Stimulated activated CD4-positive, alpha-beta T cell treated with anti-CD3 and anti-CD28 coated beads, Interleukin-4, amount 100 ng/mL, for 24 hours (primary cell): ENCODE results near the gene CHST4.
"Not testable (repeated sequence)": the region's sequence is repeated elsewhere in the genome, so short reads cannot be mapped to it uniquely, and the experiment has no call there.

Experiments
- DNase-seq: peaks from one replicate; pipeline ENCODE4 v3.0.0-alpha.2; 2020

CHST4 gene

DNA sequence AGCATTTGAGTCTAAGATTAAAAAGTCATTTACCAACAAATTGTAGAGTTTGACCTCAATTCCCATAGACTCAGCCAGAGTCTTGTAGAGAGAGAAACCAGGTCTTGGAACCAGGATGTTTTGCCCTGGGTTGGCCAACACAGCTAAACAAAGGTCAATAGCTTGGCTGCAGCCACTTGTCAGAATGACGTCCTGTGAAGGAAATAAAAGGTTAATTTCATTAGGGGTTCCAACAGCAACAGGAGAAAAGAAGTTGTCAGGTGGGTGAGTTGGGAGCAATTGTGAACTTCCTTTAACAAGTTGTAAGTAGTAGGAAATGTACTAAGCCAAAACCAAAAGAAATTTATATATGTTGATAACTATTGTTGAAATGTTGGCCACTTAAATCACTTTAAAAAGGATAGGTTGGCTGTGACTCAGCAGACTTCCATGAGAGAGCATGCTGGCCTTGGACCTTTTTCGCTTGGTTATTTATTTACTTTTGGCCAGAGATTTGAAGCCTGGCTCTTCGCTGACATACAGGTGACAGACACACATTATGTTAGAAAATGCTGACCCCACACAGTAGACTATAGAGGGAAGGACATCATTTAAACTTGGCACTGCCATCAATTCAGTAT is 46.4 kb downstream of the CHST4 start:
- no peak for DNase-seq

DNA sequence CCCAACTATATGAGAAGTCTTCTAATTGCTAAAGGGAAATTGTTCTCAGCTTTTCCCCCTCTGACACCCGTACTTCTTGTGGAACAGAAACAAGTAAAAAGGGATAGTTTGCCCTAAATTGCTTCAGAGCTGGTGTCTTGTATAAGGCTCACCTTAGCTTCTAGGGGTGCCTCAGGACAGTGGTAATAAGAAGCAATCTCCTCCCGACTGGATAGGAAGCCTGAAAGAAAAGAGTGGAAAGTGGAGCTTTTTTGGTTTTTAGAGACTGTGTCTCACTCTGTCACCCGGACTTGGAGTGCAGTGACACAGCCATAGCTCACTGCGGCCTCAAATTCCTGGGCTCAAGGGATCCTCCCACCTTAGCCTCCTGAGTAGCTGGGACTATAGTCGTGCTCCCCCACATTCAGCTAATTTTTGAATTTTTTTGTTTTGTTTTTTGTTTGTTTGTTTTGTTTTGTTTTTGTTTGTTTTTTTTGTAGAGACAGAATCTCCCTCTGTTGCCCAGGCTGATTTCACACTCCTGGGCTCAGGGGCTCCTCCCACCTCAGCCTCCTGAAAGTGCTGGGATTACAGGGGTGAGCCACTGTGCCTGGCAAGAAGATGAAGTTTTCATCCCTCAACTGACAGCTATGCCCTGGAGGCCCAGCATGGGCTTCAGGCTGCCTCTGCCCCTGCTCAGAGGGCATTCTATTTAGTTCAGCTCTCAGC is 47.3 kb downstream of the CHST4 start:
- no peak for DNase-seq

DNA sequence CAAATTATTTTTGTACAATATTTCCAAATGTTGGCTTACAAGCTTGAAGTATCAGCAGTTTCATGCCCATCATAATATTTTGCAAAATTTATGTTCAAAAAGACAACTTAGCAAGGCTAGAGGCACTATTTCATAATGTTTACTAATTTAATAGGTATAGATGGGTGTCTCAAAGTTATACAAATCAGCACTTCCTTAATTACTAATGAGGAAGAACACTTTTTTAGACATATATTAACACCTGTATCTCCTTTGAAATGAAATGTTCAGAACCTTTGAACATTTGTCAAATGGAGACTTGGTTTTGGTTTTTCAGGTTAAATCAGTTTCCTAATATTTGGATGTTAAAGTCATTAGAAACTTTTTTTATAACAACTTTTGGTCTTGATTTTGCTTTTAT is 48.5 kb downstream of the CHST4 start:
- no peak for DNase-seq

DNA sequence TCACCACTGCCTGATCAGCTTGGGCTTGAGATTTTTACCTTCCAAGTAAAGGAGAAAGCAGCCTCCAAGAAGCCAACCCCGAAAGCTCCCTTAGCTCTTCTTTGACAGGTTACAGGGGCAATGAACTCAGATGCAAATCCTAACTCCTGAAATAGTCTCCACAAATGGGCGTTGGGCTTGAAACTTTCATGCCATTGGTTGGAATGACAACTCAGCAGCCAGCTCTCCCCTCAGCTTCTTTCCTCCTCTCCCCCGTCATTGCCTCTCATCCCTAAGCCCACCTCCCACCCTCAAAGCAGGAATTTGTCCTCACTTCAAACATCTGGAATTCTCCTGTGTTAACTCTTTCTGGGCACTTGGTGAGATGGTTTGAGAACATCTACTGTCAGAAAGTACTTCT is 50.7 kb downstream of the CHST4 start, which contains the start of gene TAT:
Gene TAT, minus strand, starts transcription at position 122 of the 400 bp plus-strand sequence. CDS start 677 bp downstream, outside the sequence.
- no peak for DNase-seq

DNA sequence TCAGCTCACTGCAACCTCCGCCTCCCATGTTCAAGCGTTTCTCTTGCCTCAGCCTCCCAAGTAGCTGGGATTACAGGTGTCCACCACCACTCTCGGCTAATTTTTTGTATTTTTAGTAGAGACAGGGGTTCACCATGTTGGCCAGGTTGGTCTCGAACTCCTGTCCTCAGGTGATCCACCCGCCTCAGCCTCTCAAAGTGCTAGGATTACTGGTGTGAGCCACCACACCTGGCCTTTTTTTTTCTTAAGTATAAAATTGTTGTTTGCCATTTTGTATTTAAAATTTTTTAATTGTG is 56.3 kb downstream of the CHST4 start:
- not testable (repeated sequence) for DNase-seq

DNA sequence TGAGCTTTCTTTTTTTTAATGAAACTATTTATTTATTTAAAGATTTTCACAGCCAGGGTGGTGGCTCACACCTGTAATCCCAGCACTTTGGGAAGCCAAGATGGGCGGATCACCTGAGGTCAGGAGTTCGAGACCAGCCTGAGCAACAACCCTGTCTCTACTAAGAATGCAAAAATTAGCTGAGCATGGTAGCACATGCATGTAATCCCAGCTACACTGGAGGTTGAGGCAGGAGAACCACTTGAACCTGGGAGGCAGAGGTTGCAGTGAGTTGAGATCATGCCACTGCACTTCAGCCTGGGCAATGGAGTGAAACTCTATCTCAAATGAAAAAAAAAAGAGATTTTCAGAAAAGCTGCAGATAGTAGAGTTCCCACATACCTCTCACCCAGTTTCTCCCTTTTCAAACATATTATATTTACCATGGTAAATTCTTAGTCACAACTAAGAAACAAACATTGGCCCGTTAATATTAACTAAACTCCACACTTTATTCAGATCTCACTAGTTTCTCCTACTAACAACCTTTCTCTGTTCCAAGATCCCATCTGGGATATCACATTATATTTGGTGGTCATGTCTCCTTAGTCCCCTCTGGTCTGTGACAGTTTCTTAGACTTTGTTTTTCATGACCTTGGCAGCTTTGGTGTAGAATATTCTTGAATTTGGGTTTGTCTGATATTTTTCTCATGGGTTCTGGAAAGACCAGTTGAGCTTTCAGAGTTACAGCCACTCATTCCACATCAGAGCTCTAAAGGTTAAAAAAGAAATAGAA is 58.5 kb downstream of the CHST4 start:
- no peak for DNase-seq

DNA sequence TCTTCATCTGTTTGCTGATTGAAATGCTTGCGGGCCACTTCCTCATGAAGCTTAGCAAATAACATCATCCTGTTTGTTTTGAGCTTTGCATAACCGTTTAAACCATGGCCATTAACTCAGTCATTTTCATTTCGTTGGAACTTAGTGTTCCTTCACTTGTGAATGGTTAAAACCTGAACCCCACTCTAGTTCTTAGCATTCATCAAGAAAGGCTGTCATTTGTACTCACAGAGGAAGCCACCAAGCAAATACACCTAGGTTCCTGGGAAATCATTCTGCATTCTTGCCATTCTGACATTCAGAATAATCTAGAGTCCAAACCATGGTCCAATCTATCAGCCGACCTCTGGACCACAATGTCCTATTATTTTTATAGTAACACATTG is 59.1 kb downstream of the CHST4 start:
- DNase-seq: no peak
